Measurements from ENCODE around the gene FGD5.

The FGD5 gene, protein sequence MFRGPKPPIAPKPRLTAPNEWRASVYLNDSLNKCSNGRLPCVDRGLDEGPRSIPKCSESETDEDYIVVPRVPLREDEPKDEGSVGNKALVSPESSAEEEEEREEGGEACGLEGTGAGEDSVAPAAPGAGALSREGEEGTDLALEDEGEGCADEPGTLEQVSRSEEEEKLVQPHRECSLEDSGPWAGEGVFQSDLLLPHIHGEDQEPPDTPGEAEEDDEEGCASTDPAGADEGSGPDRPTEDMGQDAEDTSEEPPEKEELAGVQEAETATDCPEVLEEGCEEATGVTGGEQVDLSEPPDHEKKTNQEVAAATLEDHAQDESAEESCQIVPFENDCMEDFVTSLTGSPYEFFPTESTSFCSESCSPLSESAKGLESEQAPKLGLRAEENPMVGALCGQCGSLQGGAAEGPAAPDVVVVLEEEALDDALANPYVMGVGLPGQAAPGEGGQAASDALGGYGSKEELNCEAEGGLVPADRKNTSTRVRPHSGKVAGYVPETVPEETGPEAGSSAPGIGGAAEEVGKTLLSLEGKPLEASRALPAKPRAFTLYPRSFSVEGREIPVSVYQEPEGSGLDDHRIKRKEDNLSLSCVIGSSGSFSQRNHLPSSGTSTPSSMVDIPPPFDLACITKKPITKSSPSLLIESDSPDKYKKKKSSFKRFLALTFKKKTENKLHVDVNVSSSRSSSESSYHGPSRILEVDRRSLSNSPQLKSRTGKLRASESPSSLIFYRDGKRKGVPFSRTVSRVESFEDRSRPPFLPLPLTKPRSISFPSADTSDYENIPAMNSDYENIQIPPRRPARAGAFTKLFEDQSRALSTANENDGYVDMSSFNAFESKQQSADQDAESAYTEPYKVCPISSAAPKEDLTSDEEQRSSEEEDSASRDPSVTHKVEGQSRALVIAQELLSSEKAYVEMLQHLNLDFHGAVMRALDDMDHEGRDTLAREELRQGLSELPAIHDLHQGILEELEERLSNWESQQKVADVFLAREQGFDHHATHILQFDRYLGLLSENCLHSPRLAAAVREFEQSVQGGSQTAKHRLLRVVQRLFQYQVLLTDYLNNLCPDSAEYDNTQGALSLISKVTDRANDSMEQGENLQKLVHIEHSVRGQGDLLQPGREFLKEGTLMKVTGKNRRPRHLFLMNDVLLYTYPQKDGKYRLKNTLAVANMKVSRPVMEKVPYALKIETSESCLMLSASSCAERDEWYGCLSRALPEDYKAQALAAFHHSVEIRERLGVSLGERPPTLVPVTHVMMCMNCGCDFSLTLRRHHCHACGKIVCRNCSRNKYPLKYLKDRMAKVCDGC (N-terminal part only)

DNA sequence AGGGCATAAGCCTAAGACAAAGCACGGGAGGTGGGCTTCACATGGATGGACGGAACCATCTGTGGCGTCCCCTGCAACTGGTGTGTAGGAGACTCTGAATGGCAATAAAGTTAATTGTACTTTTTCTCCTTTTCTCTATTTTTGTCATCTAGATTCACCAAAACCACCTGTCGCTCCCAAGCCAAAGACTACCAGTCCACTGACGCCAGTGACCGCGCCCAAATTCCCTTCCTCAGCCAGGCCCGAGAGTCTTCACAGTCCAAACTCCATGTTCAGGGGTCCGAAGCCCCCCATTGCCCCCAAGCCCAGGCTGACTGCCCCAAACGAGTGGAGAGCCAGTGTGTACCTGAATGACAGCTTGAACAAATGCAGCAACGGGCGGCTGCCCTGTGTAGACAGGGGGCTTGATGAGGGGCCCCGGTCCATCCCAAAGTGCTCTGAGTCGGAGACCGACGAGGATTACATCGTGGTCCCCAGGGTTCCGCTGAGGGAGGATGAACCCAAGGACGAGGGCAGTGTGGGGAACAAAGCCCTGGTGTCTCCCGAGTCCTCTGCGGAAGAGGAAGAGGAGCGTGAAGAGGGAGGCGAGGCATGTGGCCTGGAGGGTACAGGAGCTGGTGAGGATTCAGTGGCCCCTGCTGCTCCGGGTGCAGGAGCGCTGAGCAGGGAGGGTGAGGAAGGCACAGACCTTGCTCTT lies at the start of gene FGD5:
Gene FGD5 (plus strand): TSS at position 159 of the 697 bp plus-strand sequence. CDS start 110 bp downstream, at position 269.
- H3K4me1 ChIP-seq (ENCODE audit: low read length) = no peaks in the 10 kb centered on the region
- no peak within 1 kb of the TSS for H3K4me3 ChIP-seq (ENCODE audit: low read length)
- no peak for DNase-seq
- H3K9ac ChIP-seq (ENCODE audit: low read length) = no peak within 1 kb of the TSS
- H3K4me2 ChIP-seq (ENCODE audit: low read depth, low read length) = no peak within 1 kb of the TSS
- H2AFZ ChIP-seq (ENCODE audit: low read length) = no peak within 1 kb of the TSS
- H3K27ac ChIP-seq (ENCODE audit: low read length) = no peak within 1 kb of the TSS
- peaks cover 78% of the 10 kb centered on the region for H3K27me3 ChIP-seq (replicated peaks; ENCODE audit: insufficient read depth, low read length)
- no peak for TF ChIP-seq EZH2 (optimal IDR thresholded peaks at IDR 0.05; ENCODE audit: low read depth, low read length)
- TF ChIP-seq, protein P1, sequence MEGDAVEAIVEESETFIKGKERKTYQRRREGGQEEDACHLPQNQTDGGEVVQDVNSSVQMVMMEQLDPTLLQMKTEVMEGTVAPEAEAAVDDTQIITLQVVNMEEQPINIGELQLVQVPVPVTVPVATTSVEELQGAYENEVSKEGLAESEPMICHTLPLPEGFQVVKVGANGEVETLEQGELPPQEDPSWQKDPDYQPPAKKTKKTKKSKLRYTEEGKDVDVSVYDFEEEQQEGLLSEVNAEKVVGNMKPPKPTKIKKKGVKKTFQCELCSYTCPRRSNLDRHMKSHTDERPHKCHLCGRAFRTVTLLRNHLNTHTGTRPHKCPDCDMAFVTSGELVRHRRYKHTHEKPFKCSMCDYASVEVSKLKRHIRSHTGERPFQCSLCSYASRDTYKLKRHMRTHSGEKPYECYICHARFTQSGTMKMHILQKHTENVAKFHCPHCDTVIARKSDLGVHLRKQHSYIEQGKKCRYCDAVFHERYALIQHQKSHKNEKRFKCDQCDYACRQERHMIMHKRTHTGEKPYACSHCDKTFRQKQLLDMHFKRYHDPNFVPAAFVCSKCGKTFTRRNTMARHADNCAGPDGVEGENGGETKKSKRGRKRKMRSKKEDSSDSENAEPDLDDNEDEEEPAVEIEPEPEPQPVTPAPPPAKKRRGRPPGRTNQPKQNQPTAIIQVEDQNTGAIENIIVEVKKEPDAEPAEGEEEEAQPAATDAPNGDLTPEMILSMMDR (IDR thresholded peaks at IDR 0.05; ENCODE audit: low read length) = no peak
- TF ChIP-seq EZH2phosphoT487 (IDR thresholded peaks at IDR 0.05; ENCODE audit: low read length) = no peak
- no peaks in the 10 kb centered on the region for H4K20me1 ChIP-seq (ENCODE audit: insufficient read depth, low read length)
- no peaks in the 10 kb centered on the region for H3K36me3 ChIP-seq (replicated peaks; ENCODE audit: insufficient read depth, low read length)
- no peaks in the 10 kb centered on the region for H3K79me2 ChIP-seq (ENCODE audit: low read length)
- H3K9me3 ChIP-seq (replicated peaks; ENCODE audit: insufficient read depth, low read length) = no peaks in the 10 kb centered on the region
- H3F3A ChIP-seq (ENCODE audit: insufficient read depth, low read length) = no peaks in the 10 kb centered on the region
- no peaks in the 10 kb centered on the region for H3K9me2 ChIP-seq (replicated peaks; ENCODE audit: insufficient read depth, low read length)

DNA sequence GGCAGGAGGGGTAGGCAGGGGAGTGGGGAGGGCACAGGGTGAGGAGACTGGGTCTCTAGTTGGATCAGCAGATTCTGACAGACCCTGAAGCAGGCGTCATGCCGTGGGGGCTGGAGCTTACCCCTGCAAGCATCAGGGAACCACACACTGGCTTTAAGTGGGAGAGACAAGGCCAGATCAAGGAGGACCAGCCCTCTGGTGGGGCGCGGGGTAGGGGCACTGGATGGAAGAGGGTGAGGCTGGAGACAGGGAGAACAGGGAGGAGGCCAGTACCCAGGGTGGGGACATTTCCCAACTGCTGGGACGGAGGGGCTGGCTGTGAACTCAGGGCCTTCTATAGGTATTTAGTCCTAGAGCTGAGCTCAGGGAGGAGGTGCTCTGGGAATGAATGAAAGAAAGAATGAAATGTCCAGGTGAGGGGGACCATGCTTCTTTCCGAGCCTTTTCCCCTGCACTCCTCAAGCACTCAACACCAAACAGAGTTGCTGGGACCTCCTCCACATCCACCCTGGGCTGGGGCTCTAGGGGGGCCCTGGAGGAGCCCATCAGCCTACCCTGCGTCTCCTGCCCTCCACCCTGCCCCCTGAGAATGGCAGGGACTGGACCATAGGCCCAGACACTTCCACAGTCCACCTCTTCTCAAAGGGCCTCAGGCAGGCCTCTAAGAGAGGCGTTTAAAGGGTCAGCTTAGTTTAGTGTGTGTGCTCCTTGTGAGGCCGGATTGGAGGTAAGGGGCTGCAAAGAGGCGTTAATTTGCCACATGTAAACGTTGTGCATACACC lies 49.0 kb upstream of the FGD5 start:
- DNase-seq = no peak
- Histone ChIP-seq H3K4me1 (ENCODE audit: low read length) (no peaks in the 10 kb centered on the region), H3K9me3 (replicated peaks; ENCODE audit: insufficient read depth, low read length) (no peaks in the 10 kb centered on the region), H3K4me3 (ENCODE audit: low read length) (no peak overlapping the region), H4K20me1 (ENCODE audit: insufficient read depth, low read length) (no peaks in the 10 kb centered on the region), H3K79me2 (ENCODE audit: low read length) (no peaks in the 10 kb centered on the region), H3K27me3 (replicated peaks; ENCODE audit: insufficient read depth, low read length) (no peaks in the 10 kb centered on the region), H3K9ac (ENCODE audit: low read length) (no peak overlapping the region), H3K9me2 (replicated peaks; ENCODE audit: insufficient read depth, low read length) (no peaks in the 10 kb centered on the region), H3F3A (ENCODE audit: insufficient read depth, low read length) (no peaks in the 10 kb centered on the region), H3K4me2 (ENCODE audit: low read depth, low read length) (no peak overlapping the region), H3K36me3 (replicated peaks; ENCODE audit: insufficient read depth, low read length) (no peaks in the 10 kb centered on the region), H3K27ac (ENCODE audit: low read length) (no peak overlapping the region), H2AFZ (ENCODE audit: low read length) (no peak overlapping the region)
- TF ChIP-seq EZH2phosphoT487 (IDR thresholded peaks at IDR 0.05; ENCODE audit: low read length) (no peak), EZH2 (optimal IDR thresholded peaks at IDR 0.05; ENCODE audit: low read depth, low read length) (no peak)
- TF ChIP-seq, protein P1 (IDR thresholded peaks at IDR 0.05; ENCODE audit: low read length) = no peak
